Fibroblast of pulmonary artery (primary cell): Measurements from ENCODE around the gene DMRT3.
A peak's percentile ranks its signal among the peaks of the same experiment; 100 is the strongest.

Source experiments
- DNase-seq: peaks from one replicate; pipeline ENCODE4 v3.0.0-alpha.2; 2010; ENCODE audit warnings: low read depth
- H3K4me3 ChIP-seq: replicated peaks from 2 replicates; pipeline ENCODE4 v1.5.1; 2011; ENCODE audit warnings: low read depth, mild to moderate bottlenecking, control low read depth, low read length, moderate library complexity
- CTCF ChIP-seq: IDR thresholded peaks from 2 replicates; pipeline ENCODE4 v1.5.1; 2011; ENCODE audit warnings: mild to moderate bottlenecking, control low read depth, low read length, inconsistent platforms; ENCODE audit errors: missing control alignments

The DMRT3 gene

GRCh38 chr9:1014225-1014624 is 37.8 kb downstream of the DMRT3 start:
- TF ChIP-seq CTCF, result no peak
- no peak for DNase-seq
- H3K4me3 ChIP-seq, result no peak overlapping the region

- H3K4me3 ChIP-seq, result no peak overlapping the region
- no peak for TF ChIP-seq CTCF
Observed at GRCh38 chr9:1014640-1015039, 38.2 kb downstream of the DMRT3 start.

GRCh38 chr9:1018121-1018520 is 41.7 kb downstream of the DMRT3 start:
- peak; percentile 8 for DNase-seq
- no peak overlapping the region for H3K4me3 ChIP-seq
- TF ChIP-seq CTCF, result peak; percentile 19

More at GRCh38 chr9:1014640-1015039, 38.2 kb downstream of the DMRT3 start:
- DNase-seq, result no peak

DNA sequence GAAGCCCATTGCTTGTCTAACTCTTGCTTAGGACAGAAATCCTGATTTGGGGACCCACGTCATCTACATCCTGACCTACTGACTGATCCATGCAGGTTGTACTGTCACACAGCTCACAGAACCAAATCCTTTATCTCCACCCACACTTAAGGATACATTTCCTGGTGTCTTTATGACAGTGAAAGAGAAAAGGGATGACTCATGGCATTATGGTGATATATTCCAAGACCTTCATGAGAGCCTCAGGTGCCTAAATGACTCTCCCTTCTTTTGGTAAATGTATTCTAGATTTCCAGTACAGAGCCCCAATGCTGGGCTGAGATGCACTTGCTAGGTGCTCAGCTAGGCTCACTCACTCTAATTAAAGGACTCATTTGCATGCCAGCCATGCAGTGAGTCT is 47.7 kb downstream of the DMRT3 start:
- TF ChIP-seq CTCF, result no peak
- H3K4me3 ChIP-seq, result no peak overlapping the region
- DNase-seq, result no peak

- DNase-seq, result no peak
- no peak for TF ChIP-seq CTCF
- no peak overlapping the region for H3K4me3 ChIP-seq
Observed at GRCh38 chr9:1025131-1025530, 48.7 kb downstream of the DMRT3 start.

DNA sequence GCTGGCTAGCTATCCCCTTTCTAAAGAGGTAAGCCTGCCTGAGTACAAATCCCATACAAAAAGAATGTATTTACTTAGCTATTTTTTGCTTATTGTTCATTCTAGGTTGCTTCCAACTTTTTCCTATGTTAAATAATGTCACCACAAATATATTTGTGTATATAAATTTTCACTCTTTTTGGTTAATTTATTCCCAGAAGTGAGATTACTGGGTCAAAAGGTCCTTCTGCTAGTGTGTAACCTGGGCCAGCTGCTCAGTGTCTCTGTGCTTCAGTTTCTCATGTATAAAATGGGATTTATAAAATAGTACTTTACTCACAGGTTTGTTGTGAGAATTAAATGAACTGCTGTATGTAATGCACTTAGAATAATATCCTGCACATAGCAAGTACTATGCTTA is 49.8 kb downstream of the DMRT3 start:
- TF ChIP-seq CTCF, result no peak
- no peak for DNase-seq
- H3K4me3 ChIP-seq, result no peak overlapping the region

DNA sequence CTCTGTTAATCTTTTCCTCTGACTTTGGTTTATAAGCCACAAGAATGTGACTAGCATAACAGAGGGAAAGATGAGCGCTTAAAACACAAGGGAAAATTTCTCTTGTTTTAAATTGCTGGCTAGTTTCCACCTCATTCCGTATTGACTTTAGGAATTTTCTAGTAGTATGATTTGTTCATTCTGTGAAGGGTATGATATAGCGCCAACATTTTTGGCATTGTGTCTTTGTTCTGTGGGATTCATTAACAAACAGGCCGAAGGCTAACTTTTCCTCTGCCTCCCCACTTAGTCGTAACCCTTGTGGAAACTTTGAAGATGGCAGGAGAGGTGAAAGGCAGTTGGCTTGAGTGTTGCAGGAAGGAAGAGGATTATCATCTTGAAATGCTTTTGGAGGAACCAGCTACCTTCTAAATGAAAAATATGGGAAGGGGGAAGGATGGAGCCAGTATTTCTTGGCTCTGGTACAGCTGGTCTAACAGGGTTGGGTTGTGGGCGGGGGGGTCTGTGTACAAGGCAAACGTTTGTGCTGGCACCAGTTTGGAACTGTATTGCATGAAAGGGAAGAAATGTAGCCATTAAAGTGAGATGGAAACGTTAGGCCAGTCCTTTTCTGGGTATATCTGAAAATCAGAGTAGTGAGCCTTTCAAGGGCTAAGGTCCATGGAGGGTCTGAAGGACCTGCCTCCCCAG is 52.2 kb downstream of the DMRT3 start:
- no peak for TF ChIP-seq CTCF
- H3K4me3 ChIP-seq, result no peak overlapping the region
- no peak for DNase-seq
